Measurements from ENCODE around the gene ORC3. TPM values are rescaled to one million over a fixed set of nuclear protein-coding genes. Genes with fewer than 3 reads are reported as not detected.
A peak's percentile ranks its signal among the peaks of the same experiment; 100 is the strongest.
"Not testable (repeated sequence)": the region's sequence is repeated elsewhere in the genome, so short reads cannot be mapped to it uniquely, and the experiment has no call there.

Gene ORC3
- total RNA-seq, 1 donor from 2014 or later, result 20.1 TPM

DNA sequence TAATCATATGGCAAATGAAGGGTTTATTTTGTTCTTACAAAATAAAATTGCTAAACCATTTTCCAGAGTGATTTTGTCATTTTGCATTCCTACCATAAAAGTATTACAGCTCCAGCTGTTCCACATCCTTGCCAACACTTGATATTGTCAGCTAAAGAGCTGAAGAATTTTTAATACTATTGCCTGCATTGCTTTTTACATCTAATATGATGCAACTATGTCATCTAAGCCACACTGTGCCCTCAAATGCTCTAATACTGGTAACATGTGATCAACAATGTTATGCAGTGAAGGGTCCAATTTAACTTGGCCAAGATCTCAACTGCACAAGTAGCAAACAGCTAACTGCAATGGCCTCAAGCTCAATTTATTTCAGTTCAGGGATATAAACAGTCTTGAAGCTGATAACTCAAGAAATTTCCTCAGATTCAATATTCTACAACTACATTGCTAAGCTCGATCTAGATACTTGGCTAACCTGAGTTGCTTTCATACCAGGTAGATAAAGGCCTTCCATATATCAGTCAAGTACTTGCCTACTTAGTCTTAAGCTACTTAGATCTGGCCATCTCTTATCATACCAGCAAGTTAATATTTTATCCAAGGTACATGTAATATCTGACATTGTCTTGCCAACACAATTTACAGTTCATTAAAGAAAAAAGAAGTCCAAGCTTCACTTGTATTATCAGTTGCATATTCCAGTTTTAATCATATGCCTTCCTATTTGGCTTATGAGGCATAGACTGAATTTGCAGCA is 95.1 kb downstream of the ORC3 start:
- Mint-ChIP-seq H3K4me3 (ENCODE audit: unreplicated experiment) (no peak overlapping the region), H3K36me3 (ENCODE audit: unreplicated experiment) (no peaks in the 10 kb centered on the region), H3K27me3 (ENCODE audit: unreplicated experiment) (no peaks in the 10 kb centered on the region), H3K9me3 (ENCODE audit: unreplicated experiment) (no peaks in the 10 kb centered on the region), H3K4me1 (ENCODE audit: low read depth, unreplicated experiment) (peaks cover 17% of the 10 kb centered on the region), H3K27ac (ENCODE audit: unreplicated experiment) (no peak overlapping the region)
- TF ChIP-seq, protein P1, sequence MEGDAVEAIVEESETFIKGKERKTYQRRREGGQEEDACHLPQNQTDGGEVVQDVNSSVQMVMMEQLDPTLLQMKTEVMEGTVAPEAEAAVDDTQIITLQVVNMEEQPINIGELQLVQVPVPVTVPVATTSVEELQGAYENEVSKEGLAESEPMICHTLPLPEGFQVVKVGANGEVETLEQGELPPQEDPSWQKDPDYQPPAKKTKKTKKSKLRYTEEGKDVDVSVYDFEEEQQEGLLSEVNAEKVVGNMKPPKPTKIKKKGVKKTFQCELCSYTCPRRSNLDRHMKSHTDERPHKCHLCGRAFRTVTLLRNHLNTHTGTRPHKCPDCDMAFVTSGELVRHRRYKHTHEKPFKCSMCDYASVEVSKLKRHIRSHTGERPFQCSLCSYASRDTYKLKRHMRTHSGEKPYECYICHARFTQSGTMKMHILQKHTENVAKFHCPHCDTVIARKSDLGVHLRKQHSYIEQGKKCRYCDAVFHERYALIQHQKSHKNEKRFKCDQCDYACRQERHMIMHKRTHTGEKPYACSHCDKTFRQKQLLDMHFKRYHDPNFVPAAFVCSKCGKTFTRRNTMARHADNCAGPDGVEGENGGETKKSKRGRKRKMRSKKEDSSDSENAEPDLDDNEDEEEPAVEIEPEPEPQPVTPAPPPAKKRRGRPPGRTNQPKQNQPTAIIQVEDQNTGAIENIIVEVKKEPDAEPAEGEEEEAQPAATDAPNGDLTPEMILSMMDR (IDR thresholded peaks at IDR 0.05; ENCODE audit: partially characterized antibody, unreplicated experiment), result no peak
- DNase-seq, result no peak

DNA sequence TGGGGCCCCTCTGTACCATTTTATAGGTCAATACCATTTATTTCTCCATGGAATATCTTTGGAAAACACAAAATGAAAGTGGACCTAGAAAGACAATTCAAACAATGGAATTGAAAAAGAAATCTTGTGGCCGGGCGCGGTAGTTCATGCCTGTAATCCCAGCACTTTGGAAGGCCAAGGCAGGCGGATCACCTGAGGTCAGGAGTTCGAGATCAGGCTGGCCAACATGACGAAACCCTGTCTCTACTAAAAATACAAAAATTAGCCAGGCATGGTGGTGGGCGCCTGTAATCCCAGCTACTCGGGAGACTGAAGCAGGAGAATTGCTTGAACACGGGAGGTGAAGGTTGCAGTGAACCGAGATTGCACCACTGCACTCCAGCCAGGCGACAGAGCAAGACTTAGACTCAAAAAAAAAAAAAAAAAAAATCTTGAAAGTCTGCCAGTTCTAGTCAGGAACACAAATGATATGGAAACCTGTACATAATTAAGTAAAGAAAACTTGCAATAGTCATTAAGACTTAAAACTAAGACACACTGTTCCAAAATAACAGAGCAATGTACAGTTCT is 96.8 kb downstream of the ORC3 start:
- H3K9me3 Mint-ChIP-seq (ENCODE audit: unreplicated experiment); H3K27ac Mint-ChIP-seq (ENCODE audit: unreplicated experiment); H3K27me3 Mint-ChIP-seq (ENCODE audit: unreplicated experiment); DNase-seq; H3K36me3 Mint-ChIP-seq (ENCODE audit: unreplicated experiment); H3K4me3 Mint-ChIP-seq (ENCODE audit: unreplicated experiment): not testable (repeated sequence)
- peaks cover 17% of the 10 kb centered on the region for H3K4me1 Mint-ChIP-seq (ENCODE audit: low read depth, unreplicated experiment)

DNA sequence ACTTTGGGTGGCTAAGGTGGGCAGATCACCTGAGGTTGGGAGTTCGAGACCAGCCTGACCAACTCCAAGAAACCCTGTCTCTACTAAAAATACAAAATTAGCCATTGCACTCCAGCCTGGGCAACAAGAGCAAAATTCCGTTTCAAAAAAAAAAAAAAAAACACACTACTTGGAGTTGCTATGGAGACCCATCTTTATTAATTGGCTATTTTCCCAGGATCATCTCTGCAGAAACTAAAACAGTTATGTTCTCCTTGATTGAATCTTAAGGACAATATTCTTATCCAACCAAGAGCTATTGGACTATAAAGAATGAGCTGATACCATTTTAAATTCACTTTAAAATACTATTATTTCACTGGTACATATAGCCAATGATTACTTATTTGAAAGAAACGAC is 97.4 kb downstream of the ORC3 start:
- TF ChIP-seq, protein P1 (IDR thresholded peaks at IDR 0.05; ENCODE audit: partially characterized antibody, unreplicated experiment), result no peak
- peaks cover 3% of the 10 kb centered on the region for H3K9me3 Mint-ChIP-seq (ENCODE audit: unreplicated experiment)
- no peaks in the 10 kb centered on the region for H3K36me3 Mint-ChIP-seq (ENCODE audit: unreplicated experiment)
- H3K27ac Mint-ChIP-seq (ENCODE audit: unreplicated experiment), result no peak overlapping the region
- no peak overlapping the region for H3K4me3 Mint-ChIP-seq (ENCODE audit: unreplicated experiment)
- no peak for DNase-seq
- H3K27me3 Mint-ChIP-seq (ENCODE audit: unreplicated experiment), result no peaks in the 10 kb centered on the region
- H3K4me1 Mint-ChIP-seq (ENCODE audit: low read depth, unreplicated experiment), result peaks cover 14% of the 10 kb centered on the region

DNA sequence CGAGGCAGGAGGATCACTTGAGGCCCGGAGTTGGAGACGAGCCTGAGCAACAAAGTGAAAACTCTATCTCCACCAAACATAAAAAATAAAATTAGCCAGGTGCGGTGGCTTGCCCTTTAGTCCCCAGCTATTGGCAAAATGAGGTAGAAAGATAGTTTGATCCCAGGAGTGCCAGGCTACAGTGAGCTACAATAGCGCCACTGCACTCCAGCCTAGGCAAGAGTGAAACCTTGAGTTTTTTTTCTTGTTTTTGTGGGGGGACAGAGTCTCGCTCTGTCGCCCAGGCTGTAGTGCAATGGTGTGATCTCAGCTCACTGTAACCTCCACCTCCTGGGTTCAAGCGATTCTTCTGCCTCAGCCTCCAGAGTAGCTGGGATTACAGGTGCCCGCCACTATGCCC is 98.0 kb downstream of the ORC3 start:
- H3K36me3 Mint-ChIP-seq (ENCODE audit: unreplicated experiment); H3K27ac Mint-ChIP-seq (ENCODE audit: unreplicated experiment); H3K4me1 Mint-ChIP-seq (ENCODE audit: low read depth, unreplicated experiment); DNase-seq; H3K9me3 Mint-ChIP-seq (ENCODE audit: unreplicated experiment); H3K4me3 Mint-ChIP-seq (ENCODE audit: unreplicated experiment); H3K27me3 Mint-ChIP-seq (ENCODE audit: unreplicated experiment): not testable (repeated sequence)

DNA sequence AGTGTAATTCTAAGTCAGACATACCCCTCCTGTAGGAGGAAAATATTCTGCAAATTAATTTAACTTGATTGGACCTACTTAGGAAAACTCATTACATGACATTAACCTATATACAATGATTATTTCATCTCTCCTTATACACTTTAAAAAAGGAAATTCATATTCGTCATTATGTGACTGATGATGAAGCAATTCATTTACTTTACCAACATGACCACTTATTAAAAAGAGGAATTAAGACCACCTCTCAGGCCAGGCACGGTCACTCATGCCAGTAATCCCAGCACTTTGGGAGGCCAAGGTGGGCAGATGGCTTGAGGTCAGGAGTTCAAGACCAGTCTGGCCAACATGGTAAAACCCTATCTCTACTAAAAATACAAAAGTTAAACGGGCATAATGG is 100.5 kb downstream of the ORC3 start:
- Mint-ChIP-seq H3K4me1 (ENCODE audit: low read depth, unreplicated experiment) (peaks cover 17% of the 10 kb centered on the region), H3K36me3 (ENCODE audit: unreplicated experiment) (no peaks in the 10 kb centered on the region), H3K27ac (ENCODE audit: unreplicated experiment) (no peak overlapping the region), H3K9me3 (ENCODE audit: unreplicated experiment) (peaks cover 3% of the 10 kb centered on the region), H3K27me3 (ENCODE audit: unreplicated experiment) (no peaks in the 10 kb centered on the region), H3K4me3 (ENCODE audit: unreplicated experiment) (no peak overlapping the region)
- DNase-seq, result no peak
- TF ChIP-seq, protein P1 (IDR thresholded peaks at IDR 0.05; ENCODE audit: partially characterized antibody, unreplicated experiment), result no peak

DNA sequence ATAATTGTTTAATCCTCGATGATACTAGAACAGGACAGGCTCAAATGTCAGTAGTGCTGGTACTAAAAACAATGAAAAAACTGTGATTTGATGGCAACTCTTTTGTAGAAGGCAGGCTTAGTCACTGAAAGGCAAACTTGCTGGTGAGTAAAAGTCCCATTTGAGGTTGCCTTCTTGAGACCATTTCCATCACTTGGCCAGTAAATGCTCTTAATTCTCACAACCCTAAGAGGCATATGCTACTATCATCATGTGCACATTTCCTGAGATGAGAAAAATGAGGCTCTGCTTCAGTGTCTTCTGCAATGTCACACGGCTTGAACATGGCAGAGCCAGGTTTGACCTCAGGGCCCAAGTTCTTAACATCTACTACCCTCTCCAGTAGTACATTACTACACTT is 102.2 kb downstream of the ORC3 start:
- Mint-ChIP-seq H3K4me3 (ENCODE audit: unreplicated experiment) (no peak overlapping the region), H3K9me3 (ENCODE audit: unreplicated experiment) (peaks cover 3% of the 10 kb centered on the region), H3K4me1 (ENCODE audit: low read depth, unreplicated experiment) (peaks cover 23% of the 10 kb centered on the region), H3K27ac (ENCODE audit: unreplicated experiment) (no peak overlapping the region), H3K27me3 (ENCODE audit: unreplicated experiment) (peaks cover 2% of the 10 kb centered on the region), H3K36me3 (ENCODE audit: unreplicated experiment) (no peaks in the 10 kb centered on the region)
- DNase-seq, result no peak
- TF ChIP-seq, protein P1 (IDR thresholded peaks at IDR 0.05; ENCODE audit: partially characterized antibody, unreplicated experiment), result no peak

DNA sequence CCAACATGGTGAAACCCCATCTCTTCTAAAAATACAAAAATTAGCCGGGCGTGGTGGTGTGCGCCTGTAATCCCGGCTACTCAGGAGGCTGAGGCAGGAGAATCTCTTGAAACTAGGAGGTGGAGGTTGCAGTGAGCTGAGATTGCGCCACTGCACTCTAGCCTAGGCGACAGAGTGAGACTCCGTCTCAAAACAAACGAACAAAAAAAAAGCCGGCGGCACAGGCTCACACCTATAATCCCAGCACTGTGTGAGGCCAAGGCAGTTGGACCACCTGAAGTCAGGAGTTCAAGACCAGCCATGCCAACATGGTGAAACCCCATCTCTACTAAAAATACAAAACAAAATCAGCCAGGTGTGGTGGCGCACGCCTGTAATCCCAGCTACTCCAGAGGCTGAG is 106.9 kb downstream of the ORC3 start:
- DNase-seq; H3K27ac Mint-ChIP-seq (ENCODE audit: unreplicated experiment); H3K36me3 Mint-ChIP-seq (ENCODE audit: unreplicated experiment); H3K27me3 Mint-ChIP-seq (ENCODE audit: unreplicated experiment): not testable (repeated sequence)
- H3K9me3 Mint-ChIP-seq (ENCODE audit: unreplicated experiment), result peaks cover 11% of the 10 kb centered on the region
- peaks cover 19% of the 10 kb centered on the region for H3K4me1 Mint-ChIP-seq (ENCODE audit: low read depth, unreplicated experiment)
- peak overlapping the region; percentile 94 for H3K4me3 Mint-ChIP-seq (ENCODE audit: unreplicated experiment)
